ENCODE data around the gene ARHGEF1. TPM values are rescaled to one million over a fixed set of nuclear protein-coding genes. Genes with fewer than 3 reads are reported as not detected.

Gene ARHGEF1
- total and polyA plus RNA-seq, 2 experiments from 2014 or later = 40.1 to 49.9 TPM

DNA sequence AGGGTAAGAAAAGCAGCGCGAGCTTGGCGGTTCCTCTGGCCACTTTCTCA is 38.2 kb upstream of the ARHGEF1 start, which contains the start of gene DMRTC2:
DMRTC2 (plus strand) TSS at position 42 of the 50 bp plus-strand sequence. CDS start 2,387 bp downstream, outside the sequence.
- H3K27me3 ChIP-seq = no peaks in the 10 kb centered on the region
- H3K36me3 ChIP-seq = no peaks in the 10 kb centered on the region
- H3K4me1 ChIP-seq (ENCODE audit: low read depth) = no peaks in the 10 kb centered on the region
- no peak within 1 kb of the TSS for H3K4me3 ChIP-seq
- no peaks in the 10 kb centered on the region for H3K9me3 ChIP-seq (ENCODE audit: low read depth)
- TF ChIP-seq, protein P1, sequence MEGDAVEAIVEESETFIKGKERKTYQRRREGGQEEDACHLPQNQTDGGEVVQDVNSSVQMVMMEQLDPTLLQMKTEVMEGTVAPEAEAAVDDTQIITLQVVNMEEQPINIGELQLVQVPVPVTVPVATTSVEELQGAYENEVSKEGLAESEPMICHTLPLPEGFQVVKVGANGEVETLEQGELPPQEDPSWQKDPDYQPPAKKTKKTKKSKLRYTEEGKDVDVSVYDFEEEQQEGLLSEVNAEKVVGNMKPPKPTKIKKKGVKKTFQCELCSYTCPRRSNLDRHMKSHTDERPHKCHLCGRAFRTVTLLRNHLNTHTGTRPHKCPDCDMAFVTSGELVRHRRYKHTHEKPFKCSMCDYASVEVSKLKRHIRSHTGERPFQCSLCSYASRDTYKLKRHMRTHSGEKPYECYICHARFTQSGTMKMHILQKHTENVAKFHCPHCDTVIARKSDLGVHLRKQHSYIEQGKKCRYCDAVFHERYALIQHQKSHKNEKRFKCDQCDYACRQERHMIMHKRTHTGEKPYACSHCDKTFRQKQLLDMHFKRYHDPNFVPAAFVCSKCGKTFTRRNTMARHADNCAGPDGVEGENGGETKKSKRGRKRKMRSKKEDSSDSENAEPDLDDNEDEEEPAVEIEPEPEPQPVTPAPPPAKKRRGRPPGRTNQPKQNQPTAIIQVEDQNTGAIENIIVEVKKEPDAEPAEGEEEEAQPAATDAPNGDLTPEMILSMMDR (IDR thresholded peaks at IDR 0.05; ENCODE audit: low read depth, low read length) = no peak
- no peak within 1 kb of the TSS for H3K27ac ChIP-seq
- DNase-seq (ENCODE audit: low read depth in 1 of 2, low spot score in 1 of 2) = no peak

DNA sequence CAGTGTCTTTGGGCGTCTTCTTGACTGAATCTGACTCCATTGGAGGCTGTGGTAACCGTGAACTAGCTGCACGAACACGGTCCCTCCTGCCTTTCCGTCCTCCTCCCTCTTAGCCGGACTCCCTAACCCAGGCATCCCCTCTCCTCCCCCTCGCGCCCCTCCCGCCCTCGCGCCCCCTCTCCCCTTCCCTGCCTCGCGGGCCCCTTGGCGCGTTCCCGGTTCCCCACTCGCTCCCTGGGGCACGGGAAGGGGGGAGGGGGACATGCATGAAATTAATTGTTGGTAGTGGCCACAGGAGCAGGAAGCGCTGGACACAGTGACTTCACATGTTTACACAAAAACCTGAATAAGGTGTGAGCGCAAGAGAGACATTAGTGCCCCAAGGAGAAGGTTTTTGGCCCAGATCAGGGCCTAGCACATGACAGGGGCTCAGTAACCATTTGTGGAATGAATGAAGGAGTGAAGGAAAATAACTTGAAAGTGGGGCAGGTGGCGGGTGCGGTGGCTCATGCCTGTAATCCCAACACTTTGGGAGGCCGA is 37.9 kb upstream of the ARHGEF1 start:
- Histone ChIP-seq H3K4me3 (no peak overlapping the region), H3K36me3 (no peaks in the 10 kb centered on the region), H3K9me3 (ENCODE audit: low read depth) (no peaks in the 10 kb centered on the region), H3K27ac (no peak overlapping the region), H3K4me1 (ENCODE audit: low read depth) (no peaks in the 10 kb centered on the region), H3K27me3 (no peaks in the 10 kb centered on the region)
- TF ChIP-seq, protein P1 (IDR thresholded peaks at IDR 0.05; ENCODE audit: low read depth, low read length) = no peak
- DNase-seq (ENCODE audit: low read depth in 1 of 2, low spot score in 1 of 2) = no peak

DNA sequence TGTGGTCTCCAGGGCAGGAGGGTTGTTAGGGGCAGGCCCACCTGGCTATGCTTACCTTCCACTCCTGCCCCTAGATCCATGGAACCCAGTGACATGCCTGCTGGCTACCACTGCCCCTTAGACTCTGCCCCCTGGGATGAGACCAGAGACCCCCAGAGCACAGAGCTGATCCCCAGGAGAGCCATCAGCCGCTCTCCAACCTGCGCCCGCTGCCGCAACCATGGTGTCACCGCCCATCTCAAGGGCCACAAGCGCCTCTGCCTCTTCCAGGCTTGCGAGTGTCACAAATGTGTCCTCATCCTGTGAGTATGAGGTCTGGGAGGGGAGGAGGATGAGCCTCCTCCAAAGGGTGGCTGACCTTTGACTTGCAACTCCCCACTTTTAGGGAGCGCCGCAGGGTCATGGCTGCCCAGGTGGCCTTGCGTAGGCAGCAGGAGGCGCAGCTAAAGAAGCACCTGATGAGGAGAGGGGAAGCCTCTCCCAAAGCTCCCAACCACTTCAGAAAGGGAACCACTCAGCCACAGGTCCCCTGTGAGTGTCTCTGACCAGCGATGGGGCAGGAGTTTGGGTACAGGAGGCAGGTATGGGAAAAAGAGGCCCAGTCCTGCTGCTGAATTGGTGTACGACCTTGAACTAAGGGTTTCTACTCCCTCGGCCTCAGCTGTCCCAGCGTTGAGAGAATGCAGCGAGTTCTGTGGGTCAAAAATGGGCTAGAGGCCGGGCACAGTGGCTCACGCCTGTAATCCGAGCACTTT is 35.5 kb upstream of the ARHGEF1 start:
- H3K27me3 ChIP-seq = no peaks in the 10 kb centered on the region
- no peak overlapping the region for H3K4me3 ChIP-seq
- no peaks in the 10 kb centered on the region for H3K36me3 ChIP-seq
- H3K9me3 ChIP-seq (ENCODE audit: low read depth) = no peaks in the 10 kb centered on the region
- TF ChIP-seq, protein P1 (IDR thresholded peaks at IDR 0.05; ENCODE audit: low read depth, low read length) = no peak
- no peaks in the 10 kb centered on the region for H3K4me1 ChIP-seq (ENCODE audit: low read depth)
- DNase-seq (ENCODE audit: low read depth in 1 of 2, low spot score in 1 of 2) = no peak
- no peak overlapping the region for H3K27ac ChIP-seq

DNA sequence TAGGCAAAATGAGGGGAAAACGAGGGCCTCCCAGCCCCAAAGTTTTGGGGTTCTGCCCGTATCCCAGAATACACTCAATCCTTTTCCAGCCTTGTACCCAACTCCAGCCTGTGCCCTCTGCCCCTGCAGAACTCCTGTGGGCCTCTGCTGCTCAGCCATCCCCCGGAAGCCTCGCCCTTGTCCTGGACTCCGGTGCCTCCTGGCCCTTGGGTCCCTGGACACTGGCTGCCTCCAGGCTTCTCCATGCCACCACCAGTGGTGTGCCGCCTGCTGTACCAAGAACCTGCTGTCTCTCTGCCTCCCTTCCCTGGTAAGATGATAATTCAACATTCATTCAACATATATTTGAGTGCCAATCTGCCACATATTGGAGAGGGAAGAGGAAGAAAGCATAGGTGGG is 34.3 kb upstream of the ARHGEF1 start:
- no peaks in the 10 kb centered on the region for H3K9me3 ChIP-seq (ENCODE audit: low read depth)
- peaks cover 2% of the 10 kb centered on the region for H3K27me3 ChIP-seq
- H3K27ac ChIP-seq = no peak overlapping the region
- no peak overlapping the region for H3K4me3 ChIP-seq
- H3K36me3 ChIP-seq = no peaks in the 10 kb centered on the region
- H3K4me1 ChIP-seq (ENCODE audit: low read depth) = no peaks in the 10 kb centered on the region
- no peak for DNase-seq (ENCODE audit: low read depth in 1 of 2, low spot score in 1 of 2)
- TF ChIP-seq, protein P1 (IDR thresholded peaks at IDR 0.05; ENCODE audit: low read depth, low read length) = no peak

DNA sequence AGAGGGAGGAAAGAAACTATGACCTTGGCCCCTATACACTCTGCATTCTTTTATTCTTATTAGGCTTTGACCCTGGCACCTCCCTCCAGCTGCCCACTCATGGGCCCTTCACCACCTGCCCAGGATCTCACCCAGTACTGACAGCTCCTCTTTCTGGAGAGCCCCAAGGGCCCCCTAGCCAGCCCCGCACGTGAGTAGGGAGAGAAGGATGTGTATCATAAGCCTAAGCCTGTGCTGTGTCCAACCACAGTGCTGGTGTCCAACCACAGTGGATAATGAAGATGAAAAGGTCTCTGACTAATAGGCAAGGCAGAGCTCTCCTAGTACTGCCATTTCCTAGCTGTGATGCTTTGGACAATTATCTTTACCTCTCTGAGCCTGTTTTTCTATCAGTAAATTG is 33.9 kb upstream of the ARHGEF1 start:
- no peak overlapping the region for H3K4me3 ChIP-seq
- DNase-seq (ENCODE audit: low read depth in 1 of 2, low spot score in 1 of 2) = no peak
- TF ChIP-seq, protein P1 (IDR thresholded peaks at IDR 0.05; ENCODE audit: low read depth, low read length) = no peak
- H3K27ac ChIP-seq = no peak overlapping the region
- no peaks in the 10 kb centered on the region for H3K9me3 ChIP-seq (ENCODE audit: low read depth)
- H3K27me3 ChIP-seq = peaks cover 4% of the 10 kb centered on the region
- no peaks in the 10 kb centered on the region for H3K4me1 ChIP-seq (ENCODE audit: low read depth)
- H3K36me3 ChIP-seq = no peaks in the 10 kb centered on the region
